IMR-90 (cell line): ENCODE data around the gene TNNC1. TPM values are rescaled to one million over a fixed set of nuclear protein-coding genes. Genes with fewer than 3 reads are reported as not detected.

ENCODE experiments used
- ATAC-seq: fragments of 200-7000 bp; cut with Tn5 transposase; 2 replicates; pipeline ENCODE4 v1.9.1; 2020; ENCODE audit warnings: low read depth, mild to moderate bottlenecking, moderate library complexity
- BruUV-seq: library from RNA; stranded (reverse); fragments of 400-500 nt; replicated peaks from 2 replicates; lab custom pipeline; 2021; lab: Mats Ljungman, UMichigan
- CTCF ChIA-PET: fragments of 300-600 bp; formaldehyde crosslinking; extraction: SDS; loops from one replicate; lab custom pipeline; 2021; ENCODE audit warnings: antibody characterized with exemption; lab: Yijun Ruan, JAX
- POLR2A ChIA-PET: fragments of 300-600 bp; sonication (Branson Sonifier 250); formaldehyde crosslinking; loops from one replicate; lab custom pipeline; 2022; ENCODE audit warnings: antibody characterized with exemption; ENCODE audit not compliant: unreplicated experiment; lab: Charles Lee
- DNase-seq: peaks from one replicate; pipeline ENCODE4 v3.0.0; 2013
- H2AFZ ChIP-seq: replicated peaks from 2 replicates; pipeline ENCODE3; 2013; ENCODE audit warnings: low read length, mild to moderate bottlenecking; ENCODE audit not compliant: poor library complexity
- H2AK5ac ChIP-seq: 2 replicates; pipeline ENCODE4 v1.6.1; 2013; ENCODE audit warnings: low read depth, low read length, inconsistent platforms
- H2AK9ac ChIP-seq: replicated peaks from 2 replicates; pipeline ENCODE3; 2013; ENCODE audit warnings: mild to moderate bottlenecking, low read depth, low read length, moderate library complexity; ENCODE audit not compliant: poor library complexity
- H2BK120ac ChIP-seq: 2 replicates; pipeline ENCODE4 v1.6.1; 2013; ENCODE audit warnings: low read depth, low read length, inconsistent platforms
- H2BK15ac ChIP-seq: 3 replicates; pipeline ENCODE4 v1.6.1; 2013; ENCODE audit warnings: low read depth, low read length, inconsistent platforms
- H2BK20ac ChIP-seq: 2 replicates; pipeline ENCODE4 v1.6.1; 2013; ENCODE audit warnings: low read depth, mild to moderate bottlenecking, inconsistent platforms, low read length, moderate library complexity
- H2BK5ac ChIP-seq: 2 replicates; pipeline ENCODE4 v1.6.1; 2013; ENCODE audit warnings: mild to moderate bottlenecking, low read depth, low read length, inconsistent platforms; ENCODE audit not compliant: poor library complexity, severe bottlenecking
- H3K14ac ChIP-seq: replicated peaks from 2 replicates; pipeline ENCODE4 v1.6.1; 2013; ENCODE audit warnings: low read depth, low read length, inconsistent platforms
- H3K18ac ChIP-seq: 2 replicates; pipeline ENCODE4 v1.6.1; 2013; ENCODE audit warnings: low read depth, low read length, control low read depth
- H3K23ac ChIP-seq: 2 replicates; pipeline ENCODE4 v1.6.1; 2013; ENCODE audit warnings: low read depth, low read length, inconsistent platforms
- H3K27ac ChIP-seq: 2 replicates; pipeline ENCODE4 v1.5.1; 2013; ENCODE audit warnings: mild to moderate bottlenecking, control low read depth, low read length; ENCODE audit not compliant: insufficient read depth
- H3K27me3 ChIP-seq: 2 replicates; pipeline ENCODE4 v1.6.1; 2013; ENCODE audit warnings: low read length; ENCODE audit not compliant: control insufficient read depth, insufficient read depth
- H3K36me3 ChIP-seq: 2 replicates; pipeline ENCODE4 v1.6.1; 2013; ENCODE audit warnings: low read length, mixed read lengths; ENCODE audit not compliant: control insufficient read depth, insufficient read depth
- H3K4ac ChIP-seq: 2 replicates; pipeline ENCODE4 v1.6.1; 2013; ENCODE audit warnings: low read depth, low read length, inconsistent platforms
- H3K4me1 ChIP-seq: 2 replicates; pipeline ENCODE4 v1.6.1; 2013; ENCODE audit warnings: low read length, mixed read lengths; ENCODE audit not compliant: control insufficient read depth, insufficient read depth
- H3K4me2 ChIP-seq: 2 replicates; pipeline ENCODE4 v1.6.1; 2013; ENCODE audit warnings: low read depth, mild to moderate bottlenecking, control low read depth, low read length, moderate library complexity
- H3K4me3 ChIP-seq: 2 replicates; pipeline ENCODE4 v1.5.1; 2013; ENCODE audit warnings: low read depth, mild to moderate bottlenecking, control low read depth, low read length, moderate library complexity; ENCODE audit not compliant: insufficient read depth
- H3K56ac ChIP-seq: 2 replicates; pipeline ENCODE4 v1.6.1; 2013; ENCODE audit warnings: low read length, inconsistent platforms; ENCODE audit not compliant: insufficient read depth; ENCODE audit errors: extremely low read depth
- H3K79me1 ChIP-seq, 2 experiments: 2 replicates each; pipeline ENCODE4 v1.6.1; 2013; ENCODE audit warnings: low read length in 2 of 2, inconsistent platforms in 1 of 2, low read depth in 1 of 2
- H3K9ac ChIP-seq: 2 replicates; pipeline ENCODE4 v1.6.1; 2013; ENCODE audit warnings: low read depth, low read length, control low read depth
- H3K9me1 ChIP-seq: 2 replicates; pipeline ENCODE4 v1.6.1; 2013; ENCODE audit warnings: low read length, inconsistent platforms; ENCODE audit not compliant: insufficient read depth
- H3K9me3 ChIP-seq: 2 replicates; pipeline ENCODE4 v1.6.1; 2013; ENCODE audit warnings: low read length; ENCODE audit not compliant: control insufficient read depth, insufficient read depth
- H4K20me1 ChIP-seq: 2 replicates; pipeline ENCODE4 v1.6.1; 2013; ENCODE audit warnings: low read length, inconsistent platforms; ENCODE audit not compliant: insufficient read depth
- H4K5ac ChIP-seq: 2 replicates; pipeline ENCODE4 v1.6.1; 2013; ENCODE audit warnings: mild to moderate bottlenecking, low read depth, low read length, control low read depth
- H4K8ac ChIP-seq, 2 experiments: 2 replicates each; pipeline ENCODE4 v1.6.1; 2013; ENCODE audit warnings: low read depth in 2 of 2, low read length in 2 of 2, control low read depth in 1 of 2, inconsistent platforms in 1 of 2
- H4K91ac ChIP-seq: 2 replicates; pipeline ENCODE4 v1.6.1; 2013; ENCODE audit warnings: low read depth, low read length, inconsistent platforms; ENCODE audit not compliant: insufficient read depth
- BHLHE40 ChIP-seq: fragments of 150-350 bp; IDR thresholded peaks from 2 replicates; pipeline ENCODE4 v1.6.1; 2016; ENCODE audit warnings: mild to moderate bottlenecking, low read depth, low read length
- CEBPB ChIP-seq: IDR thresholded peaks from 2 replicates; pipeline ENCODE4 v1.6.1; 2012; ENCODE audit warnings: low read depth, low read length, improper control_type of control experiment
- CHD1 ChIP-seq: IDR thresholded peaks from 2 replicates; pipeline ENCODE4 v1.6.1; 2012; ENCODE audit warnings: low read depth, low read length, improper control_type of control experiment
- CTCF ChIP-seq: conservative IDR thresholded peaks from 2 replicates; pipeline ENCODE4 v1.5.1; 2012; ENCODE audit warnings: mild to moderate bottlenecking, low read depth, low read length, improper control_type of control experiment
- ELK1 ChIP-seq: fragments of 150-350 bp; IDR thresholded peaks from 2 replicates; pipeline ENCODE4 v1.6.1; 2016; ENCODE audit warnings: low read depth, mild to moderate bottlenecking, low read length, moderate library complexity, borderline replicate concordance
- FOS ChIP-seq: fragments of 150-350 bp; IDR thresholded peaks from 2 replicates; pipeline ENCODE4 v1.6.1; 2016; ENCODE audit warnings: low read depth, low read length
- MAFK ChIP-seq: IDR thresholded peaks from 2 replicates; pipeline ENCODE4 v1.6.1; 2012; ENCODE audit warnings: low read depth, low read length, improper control_type of control experiment
- MAZ ChIP-seq: IDR thresholded peaks from 2 replicates; pipeline ENCODE4 v1.6.1; 2012; ENCODE audit warnings: low read depth, mild to moderate bottlenecking, low read length, improper control_type of control experiment, moderate library complexity, borderline replicate concordance
- MXI1 ChIP-seq: IDR thresholded peaks from 2 replicates; pipeline ENCODE4 v1.6.1; 2012; ENCODE audit warnings: low read depth, mild to moderate bottlenecking, low read length, moderate library complexity, borderline replicate concordance
- NFE2L2 ChIP-seq: fragments of 150-350 bp; IDR thresholded peaks from 2 replicates; pipeline ENCODE4 v1.6.1; 2016; ENCODE audit warnings: low read depth, mild to moderate bottlenecking, low read length
- POLR2A ChIP-seq: IDR thresholded peaks from 2 replicates; pipeline ENCODE4 v1.6.1; 2012; ENCODE audit warnings: mild to moderate bottlenecking, low read depth, low read length
- RAD21 ChIP-seq: IDR thresholded peaks from 2 replicates; pipeline ENCODE4 v1.6.1; 2012; ENCODE audit warnings: low read length, improper control_type of control experiment
- RCOR1 ChIP-seq: IDR thresholded peaks from 2 replicates; pipeline ENCODE4 v1.6.1; 2012; ENCODE audit warnings: mild to moderate bottlenecking, low read length, improper control_type of control experiment; ENCODE audit not compliant: insufficient replicate concordance
- RFX5 ChIP-seq: IDR thresholded peaks from 2 replicates; pipeline ENCODE4 v1.8.0; 2012; ENCODE audit warnings: low read depth, mild to moderate bottlenecking, low read length, moderate library complexity
- SMC3 ChIP-seq: fragments of 150-350 bp; IDR thresholded peaks from 2 replicates; pipeline ENCODE4 v1.6.1; 2016; ENCODE audit warnings: low read depth, mild to moderate bottlenecking, antibody characterized with exemption, low read length, moderate library complexity
- USF2 ChIP-seq: fragments of 150-350 bp; IDR thresholded peaks from 2 replicates; pipeline ENCODE4 v1.6.1; 2017; ENCODE audit warnings: mild to moderate bottlenecking, antibody characterized with exemption, low read length, low read depth
- WGBS, 2 experiments: methylation state at CpG; one replicate each; pipeline versions ENCODE4 v1.1.5 to v1.1.7; 2013; ENCODE audit warnings: missing lambda C conversion rate in 2 of 2; ENCODE audit not compliant: insufficient read length in 1 of 2; ENCODE audit errors: extremely low coverage in 2 of 2; 5-methylcytosine and 5-hydroxymethylcytosine counted together
- dilution Hi-C: fragments of 300-500 bp; cut with HindIII; formaldehyde crosslinking; loops from one replicate; pipeline ENCODE4 v1.14.3; 2018; ENCODE audit warnings: low sequenced_read_pairs; ENCODE audit not compliant: unreplicated experiment
- in situ Hi-C: fragments of 300-500 bp; cut with MboI; formaldehyde crosslinking; loops from 3 replicates; pipeline ENCODE4 v1.14.3; 2019; ENCODE audit warnings: low sequenced_read_pairs, inconsistent platforms, mixed read lengths
- intact Hi-C: fragments of 100-400 bp; cut with micrococcal nuclease; formaldehyde crosslinking; loops from 2 replicates; pipeline ENCODE4 v1.10.0; 2022
- polyA plus RNA-seq, 3 experiments: library from polyadenylated mRNA; depleted of rRNA; stranded (reverse); fragments of >200 nt; gene quantifications; 2 replicates each; pipeline ENCODE4 v1.2.3, GENCODE V29; 2012; ENCODE audit warnings: low replicate concordance in 1 of 3
- total RNA-seq: library from RNA; depleted of rRNA; stranded (reverse); fragments of >200 nt; gene quantifications from 2 replicates; pipeline ENCODE4 v1.2.3, GENCODE V29; 2012

TNNC1 gene
- total and polyA plus RNA-seq, 2 of the 4 experiments (the other 2 are of a cell fraction) = 1.3 to 4.6 TPM

- dilution Hi-C loops = no loop called here
- H3K23ac ChIP-seq = no peak overlapping the region
- in situ Hi-C loops = no loop called here
- DNase-seq (no peak), ATAC-seq (no peak)
- H3K4me1 ChIP-seq = peaks cover 15% of the 10 kb centered on the region
- no peak overlapping the region for H2AFZ ChIP-seq
- H4K91ac ChIP-seq = no peak overlapping the region
- WGBS, 2 experiments = 88% methylated on average over 6 of the region's 14 CpGs; no CpG with 5 or more reads in 1 of the 2 experiments
- H3K36me3 ChIP-seq = peaks cover 40% of the 10 kb centered on the region
- no TSS peak for BruUV-seq
- ChIA-PET CTCF (no interaction called here), POLR2A (no interaction called here)
- H3K9ac ChIP-seq = no peak overlapping the region
- H2AK9ac ChIP-seq = no peak overlapping the region
- no peak overlapping the region for H3K4me3 ChIP-seq
- no peak overlapping the region for H2BK120ac ChIP-seq
- H3K79me1 ChIP-seq = peaks cover 37 to 65% of the 10 kb centered on the region in 2 experiments
- no peak overlapping the region for H2BK5ac ChIP-seq
- TF ChIP-seq SMC3 = no peak
- TF ChIP-seq CTCF = no peak
- no peak for TF ChIP-seq NFE2L2
- no peak for TF ChIP-seq USF2
- no peak for TF ChIP-seq POLR2A
- no peak for TF ChIP-seq MXI1
- no peak for TF ChIP-seq MAFK
- TF ChIP-seq RAD21 = no peak
- no peak for TF ChIP-seq RCOR1
- no peak for TF ChIP-seq RFX5
- TF ChIP-seq CEBPB = no peak
- no peak for TF ChIP-seq FOS
- TF ChIP-seq BHLHE40 = no peak
- TF ChIP-seq CHD1 = no peak
- TF ChIP-seq ELK1 = no peak
- no peak for TF ChIP-seq MAZ
- H3K4ac ChIP-seq = no peak overlapping the region
- H3K56ac ChIP-seq = no peak overlapping the region
- H3K4me2 ChIP-seq = no peak overlapping the region
- peaks cover 27% of the 10 kb centered on the region for H4K20me1 ChIP-seq
- peaks cover 20% of the 10 kb centered on the region for H3K9me1 ChIP-seq
- no peaks in the 10 kb centered on the region for H3K27me3 ChIP-seq
- no peak overlapping the region for H3K14ac ChIP-seq
- H2BK20ac ChIP-seq = no peak overlapping the region
- H3K9me3 ChIP-seq = no peaks in the 10 kb centered on the region
- intact Hi-C loops = no loop called here
- H3K18ac ChIP-seq = no peak overlapping the region
- H2BK15ac ChIP-seq = no peak overlapping the region
- no peak overlapping the region for H3K27ac ChIP-seq
- no peak overlapping the region for H2AK5ac ChIP-seq
- H4K5ac ChIP-seq = no peak overlapping the region
- H4K8ac ChIP-seq = no peak overlapping the region
Measured at GRCh38 chr3:52458770-52459545, 5.1 kb upstream of the TNNC1 start.
